Fibroblast of gingiva (primary cell): ENCODE results near the gene MYLK2.

ENCODE experiments used
- DNase-seq: peaks from one replicate; pipeline ENCODE4 v3.0.0-alpha.2; 2011; ENCODE audit warnings: low read depth

MYLK2 gene

DNA sequence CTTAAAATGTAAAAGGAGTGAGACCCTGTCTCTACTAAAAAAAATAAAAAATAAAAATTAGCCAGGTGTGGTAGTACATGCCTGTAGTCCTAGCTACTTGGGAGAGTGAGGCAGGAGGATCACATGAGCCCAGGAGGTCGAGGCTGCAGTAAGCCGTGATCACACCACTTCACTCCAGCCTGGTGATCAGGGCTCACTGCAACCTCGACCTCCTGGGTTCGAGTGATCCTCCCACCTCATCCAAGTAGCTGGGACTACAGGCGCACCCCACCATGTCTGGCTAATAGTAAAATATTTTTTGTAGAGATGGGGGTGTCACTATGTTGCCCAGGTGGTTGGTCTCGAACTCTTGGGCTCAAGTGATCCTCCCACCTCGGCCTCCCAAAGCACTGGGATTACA, 34.3 kb downstream of the MYLK2 start:
- no peak for DNase-seq

DNA sequence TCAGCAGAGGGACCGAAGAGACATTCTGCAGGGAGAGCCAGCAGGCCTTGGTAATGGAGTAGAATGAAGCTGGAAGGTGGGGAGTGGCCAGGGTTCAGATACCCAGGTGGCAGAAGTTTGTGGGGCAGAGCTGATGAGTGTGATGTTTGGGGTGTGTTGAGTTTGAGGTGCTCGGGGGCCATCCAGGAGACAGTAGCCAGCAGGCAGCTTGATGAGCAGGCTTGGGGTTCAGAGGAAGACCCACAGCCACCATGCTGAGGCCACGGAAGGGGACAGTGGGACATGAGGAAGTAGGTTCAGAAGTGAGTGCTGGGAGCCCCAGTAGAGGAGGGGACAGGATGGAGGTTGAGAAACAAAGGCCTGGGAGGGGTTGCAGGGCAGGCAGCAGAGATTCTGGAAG, 37.4 kb downstream of the MYLK2 start:
- no peak for DNase-seq

DNA sequence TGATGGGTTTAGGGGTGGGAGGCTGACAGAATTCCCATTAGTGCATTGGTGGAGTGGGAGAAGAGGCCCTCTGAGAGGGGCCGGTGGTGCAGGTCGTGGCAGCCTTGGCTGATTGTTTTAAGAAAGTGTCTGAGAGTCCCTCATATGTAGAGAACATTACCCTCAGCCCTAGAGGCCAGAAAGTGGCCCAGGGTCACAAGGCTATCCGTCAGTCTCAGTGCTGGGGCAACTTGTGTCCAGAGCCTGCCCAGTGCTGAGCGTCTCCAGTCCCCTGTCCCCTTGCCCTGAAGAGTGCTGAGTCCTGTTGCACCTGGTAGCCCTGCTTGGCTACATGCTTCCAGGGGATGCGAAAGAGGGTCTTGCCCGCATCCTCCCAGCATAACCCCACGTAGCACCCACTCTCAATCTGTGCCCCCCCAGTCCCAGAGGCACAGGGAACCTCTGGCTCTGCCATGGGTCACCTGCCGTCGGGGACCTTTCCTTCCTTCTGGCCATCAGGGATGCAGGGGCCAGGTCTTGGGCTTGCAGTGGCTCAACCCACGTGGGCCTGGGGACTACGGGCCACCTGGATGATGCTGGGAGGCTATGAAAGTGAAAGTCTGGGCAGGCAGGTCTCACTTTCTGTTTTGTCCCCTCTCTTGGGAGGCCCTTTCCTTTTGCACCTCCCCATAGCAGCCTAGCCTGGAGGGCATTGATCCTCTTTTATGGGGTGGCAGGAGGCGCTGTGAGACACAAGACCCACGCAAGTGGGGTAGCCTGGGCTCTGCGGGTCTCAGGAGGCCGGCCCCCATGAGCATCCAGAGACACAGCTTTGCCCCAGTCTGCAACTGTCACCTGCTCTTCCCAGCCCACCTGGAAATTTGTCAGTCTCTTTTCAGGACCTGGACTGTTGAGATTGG, 39.0 kb downstream of the MYLK2 start:
- DNase-seq = no peak

DNA sequence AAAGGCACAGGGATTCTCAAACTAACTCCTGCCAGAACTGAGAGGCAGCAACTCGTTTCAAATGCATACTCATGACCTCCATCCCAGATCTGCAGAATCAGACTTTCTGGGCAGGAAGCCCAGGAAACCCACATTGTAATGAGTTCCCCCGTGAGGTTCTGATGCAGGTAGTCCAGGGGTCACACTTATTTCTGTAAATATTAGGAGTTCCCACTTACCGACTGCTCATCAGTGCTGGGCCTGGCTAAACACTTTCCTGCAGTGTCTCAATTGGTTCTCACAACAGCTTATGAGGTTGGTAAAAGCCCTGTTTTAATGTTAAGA, 39.6 kb downstream of the MYLK2 start:
- no peak for DNase-seq

DNA sequence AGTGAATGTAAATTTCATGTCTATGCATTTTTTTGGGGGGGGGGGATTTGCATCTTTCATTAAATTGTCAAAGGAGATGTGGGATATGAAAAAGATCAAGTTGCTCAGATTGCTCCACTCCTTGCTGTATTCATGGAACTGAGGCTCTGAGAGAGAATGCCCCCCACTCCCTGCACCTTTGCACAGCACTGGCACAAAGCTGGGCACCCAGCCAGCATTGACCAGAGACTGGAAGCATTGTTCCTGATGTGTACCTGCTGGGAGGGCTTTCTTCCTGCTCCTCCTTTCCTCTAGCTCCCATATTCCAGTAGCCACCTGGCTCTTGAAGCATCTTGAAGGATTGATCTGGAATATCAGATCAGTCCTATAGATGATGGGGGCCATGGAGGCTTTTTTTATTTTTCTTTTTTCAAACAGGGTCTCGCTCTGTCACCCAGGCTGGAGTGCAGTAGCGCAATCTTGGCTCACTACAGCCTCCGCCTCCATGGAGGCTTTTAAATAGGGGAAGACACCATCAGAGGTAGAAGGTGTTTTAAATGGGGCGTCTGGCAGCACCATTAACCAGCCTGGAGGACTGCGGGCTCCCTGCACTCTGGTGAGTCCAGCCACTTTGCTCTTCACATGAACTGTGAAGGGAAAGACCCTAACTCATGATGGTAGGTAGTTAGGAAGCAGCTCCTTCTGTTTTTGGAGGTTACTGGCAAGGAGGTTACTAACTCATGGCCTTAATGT, 40.3 kb downstream of the MYLK2 start:
- DNase-seq = no peak

DNA sequence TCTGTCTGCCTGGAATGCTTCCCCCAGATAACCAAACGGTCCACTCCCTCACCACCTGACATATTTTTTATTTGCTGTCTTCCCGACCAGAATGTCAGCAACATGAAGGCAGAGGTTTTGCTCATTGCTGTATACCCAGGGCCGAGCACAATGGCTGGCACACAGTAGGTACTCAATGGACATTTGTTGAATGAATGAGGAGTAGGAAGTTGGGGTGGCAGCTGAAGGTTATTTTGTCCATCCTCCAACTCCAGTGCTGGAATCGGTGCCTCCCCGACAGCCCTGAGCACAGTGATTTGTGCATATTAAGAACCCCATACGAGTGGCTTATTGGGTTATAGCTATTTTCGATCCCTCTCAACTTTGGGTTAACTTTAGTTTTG, 40.8 kb downstream of the MYLK2 start:
- DNase-seq = no peak

DNA sequence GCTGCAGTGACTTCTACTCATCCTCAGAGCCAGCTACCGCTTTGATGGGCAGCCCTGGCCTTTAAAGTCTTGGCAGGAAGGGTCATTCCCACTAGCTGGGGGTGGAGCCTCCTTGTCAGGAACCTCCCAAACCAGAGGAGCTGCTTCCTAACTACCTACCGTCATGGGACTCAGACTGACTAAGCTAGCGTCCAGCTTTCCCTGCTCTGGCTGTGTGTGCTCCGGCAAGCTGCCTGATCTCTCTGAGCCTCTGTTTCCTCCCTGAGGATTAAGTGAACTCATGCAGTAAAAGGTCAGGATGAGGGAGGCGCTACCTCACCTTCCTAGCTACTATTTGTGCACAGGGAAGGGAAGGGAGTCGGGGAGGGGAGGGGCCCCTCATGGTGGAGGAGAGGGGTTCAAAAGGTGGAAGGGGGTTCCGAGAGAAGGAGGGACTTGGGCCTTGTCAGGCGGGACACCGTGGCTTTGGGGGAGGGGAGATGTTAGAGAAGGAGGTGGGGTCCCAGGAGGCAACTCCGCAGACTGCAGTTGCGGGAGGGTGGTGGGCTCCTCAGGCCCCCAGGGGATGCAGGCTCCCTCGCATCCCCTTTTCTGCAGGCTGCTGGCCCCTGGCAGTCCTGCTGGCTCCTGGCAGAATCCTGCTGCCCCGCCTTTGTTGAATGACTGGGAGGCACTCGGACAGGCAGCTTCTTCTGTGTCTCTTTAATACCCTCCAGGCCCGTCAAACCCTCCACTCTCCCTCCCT, 41.4 kb downstream of the MYLK2 start:
- DNase-seq = peak; percentile 11

DNA sequence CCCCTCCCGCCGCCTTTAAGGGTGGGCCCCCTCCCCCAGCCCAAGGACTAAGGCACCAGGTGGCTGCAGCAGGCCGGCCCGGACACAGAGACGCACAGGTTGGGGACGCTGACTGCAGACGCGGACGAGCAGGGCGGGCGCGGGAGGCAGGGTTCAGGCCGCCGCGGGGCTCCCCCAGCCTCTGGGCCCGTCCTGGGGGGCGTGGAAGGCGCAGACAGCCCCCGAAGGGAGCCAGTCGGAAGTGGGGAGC, 41.9 kb downstream of the MYLK2 start:
- DNase-seq = no peak

DNA sequence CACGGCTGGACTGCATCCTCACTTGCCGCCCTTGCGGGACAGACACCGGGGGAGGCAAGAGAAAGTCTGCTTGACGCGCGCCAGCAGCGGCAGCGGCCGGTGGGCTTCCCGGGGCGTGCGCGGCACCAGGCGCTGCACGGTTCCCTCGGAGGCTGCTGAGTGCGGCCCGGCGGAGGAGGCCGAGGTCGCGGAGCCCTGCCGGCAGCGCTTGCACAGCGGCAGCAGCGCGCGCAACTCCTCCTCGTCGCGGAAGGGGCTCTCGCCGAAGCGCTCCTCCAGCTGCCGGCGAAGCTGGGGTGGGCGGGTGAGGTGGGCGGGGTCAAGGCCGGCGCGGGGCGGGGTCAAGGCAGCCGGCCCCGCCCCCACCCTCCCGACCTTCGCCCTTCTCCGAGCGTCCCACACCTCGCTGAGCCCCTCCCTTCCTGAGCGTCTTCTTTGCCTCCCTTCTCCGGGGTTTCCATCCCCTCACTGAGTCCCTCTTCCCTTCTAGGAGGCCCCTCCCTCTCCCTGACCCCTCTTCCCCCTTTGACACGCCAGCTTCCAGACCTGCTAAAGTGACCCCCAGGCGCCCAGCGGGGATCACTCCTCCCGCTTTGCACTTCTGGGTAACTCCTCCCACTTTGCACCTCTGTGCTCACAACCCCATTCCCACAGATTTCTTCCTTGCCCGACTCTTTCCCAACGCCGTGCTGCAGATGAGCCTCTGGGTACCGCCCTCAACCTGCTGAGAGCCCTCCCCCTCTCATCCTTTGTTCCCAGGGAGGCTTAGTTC, 42.4 kb downstream of the MYLK2 start:
- DNase-seq = peak; percentile 44

DNA sequence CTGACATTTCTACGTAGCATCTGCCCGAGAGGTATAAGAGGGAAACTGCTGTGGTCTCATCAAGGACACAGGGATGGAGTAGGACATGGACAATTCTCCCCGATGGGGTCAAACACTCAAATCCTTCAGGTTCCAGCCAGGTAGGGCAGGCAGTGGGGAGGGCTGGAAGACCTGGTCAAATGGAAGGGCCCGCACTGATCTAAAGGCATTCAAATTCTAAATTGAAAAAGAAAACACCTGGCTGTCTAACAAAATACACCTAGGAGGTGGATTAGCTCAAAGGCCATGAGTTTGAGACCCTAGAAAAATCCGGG, 43.0 kb downstream of the MYLK2 start:
- DNase-seq = no peak

DNA sequence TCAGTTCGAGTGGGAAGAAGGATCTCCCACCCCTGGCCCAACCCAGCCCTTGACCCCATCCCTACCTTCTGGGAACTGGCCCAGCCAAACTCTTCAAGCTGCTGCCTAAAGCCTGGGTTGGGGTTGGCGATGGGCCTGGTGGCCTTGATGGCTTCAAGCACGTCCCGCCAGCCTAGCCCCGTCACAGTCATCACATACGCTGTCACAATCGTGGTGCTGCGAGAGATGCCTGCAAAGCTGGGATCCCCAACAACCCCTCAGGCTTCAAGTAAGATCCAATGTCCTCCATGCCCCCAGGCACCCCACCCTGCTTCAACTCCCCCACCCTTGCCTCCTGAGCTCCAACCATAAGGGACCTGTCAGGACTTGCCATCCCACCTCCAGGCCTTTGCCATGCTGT, 43.4 kb downstream of the MYLK2 start:
- no peak for DNase-seq

DNA sequence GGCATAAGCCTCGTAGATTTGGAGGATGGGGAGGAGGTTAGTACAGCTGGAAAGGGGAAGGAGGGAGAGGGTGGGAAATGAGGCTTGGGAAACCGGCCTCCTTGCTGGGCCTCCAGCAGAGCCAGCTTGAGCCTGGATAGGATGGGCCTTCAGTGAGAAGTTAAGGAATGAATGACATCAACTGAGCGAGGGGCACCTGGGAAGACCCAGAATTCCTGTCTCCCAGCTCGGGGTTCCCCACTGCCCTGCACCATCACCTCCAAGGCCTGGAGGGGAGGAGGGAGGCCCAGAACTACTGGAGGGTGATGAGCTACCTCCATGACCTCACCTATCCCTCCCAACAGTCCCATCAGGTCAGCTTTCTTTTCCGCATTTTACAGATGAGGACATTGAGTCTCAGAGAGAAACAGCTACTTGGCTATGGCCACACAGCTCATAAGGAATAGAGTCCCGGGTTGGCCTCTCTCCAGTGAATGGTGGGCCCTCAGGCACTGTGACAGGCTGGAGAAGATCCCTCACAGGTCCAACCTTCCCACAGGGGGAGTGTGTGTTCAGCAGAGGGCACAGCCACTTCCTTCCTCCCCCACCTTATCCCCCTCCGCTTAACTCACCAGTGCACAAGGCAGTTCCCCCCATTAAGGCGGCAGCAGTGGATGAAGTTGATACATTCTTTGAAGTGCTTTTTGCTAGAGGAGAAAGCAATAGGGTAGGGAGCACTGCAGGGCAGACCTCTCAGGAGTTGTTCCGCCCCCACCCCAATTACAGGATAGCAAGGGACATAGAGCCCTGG, 44.3 kb downstream of the MYLK2 start:
- DNase-seq = no peak

DNA sequence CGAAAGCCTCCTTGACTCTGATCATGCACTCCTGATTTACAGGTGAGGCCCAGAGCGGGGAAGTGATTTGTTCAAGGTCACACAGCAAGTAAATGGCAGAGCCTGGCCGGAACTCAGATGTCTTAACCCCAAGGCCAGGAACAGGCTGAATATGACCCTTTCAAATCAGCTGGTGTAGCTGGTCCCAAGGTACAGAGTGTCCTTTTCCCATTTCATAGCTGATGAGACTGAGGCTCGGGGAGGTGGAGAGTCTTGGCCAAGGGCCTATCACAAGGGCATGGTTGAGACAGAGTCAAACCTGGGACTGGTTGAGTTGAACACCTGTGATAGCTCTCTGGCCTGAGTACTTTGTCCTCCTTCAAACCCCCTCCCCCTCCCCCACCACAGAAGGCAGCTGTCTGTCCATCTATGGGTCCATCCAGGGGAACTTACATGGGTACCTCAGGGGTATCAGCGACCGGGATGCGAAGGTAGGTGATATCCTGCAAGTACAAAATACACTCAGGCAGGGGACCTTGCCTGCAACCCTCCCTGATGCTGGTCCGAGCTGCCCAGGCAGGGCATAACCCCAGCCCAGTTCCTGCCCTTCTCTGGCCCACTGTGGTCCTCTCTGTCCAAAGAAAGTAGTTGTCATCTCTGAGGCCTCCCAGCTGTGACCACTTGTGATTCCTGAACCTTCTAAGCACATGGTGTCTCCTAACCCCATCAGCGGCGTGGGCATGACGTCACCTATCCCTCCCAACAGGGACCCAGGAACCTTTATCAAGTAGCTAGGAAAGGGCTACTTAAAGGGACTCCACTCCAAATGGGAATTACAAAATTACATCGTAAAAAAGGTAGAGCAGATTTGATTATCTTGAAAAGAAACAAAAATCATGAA, 45.6 kb downstream of the MYLK2 start:
- no peak for DNase-seq

DNA sequence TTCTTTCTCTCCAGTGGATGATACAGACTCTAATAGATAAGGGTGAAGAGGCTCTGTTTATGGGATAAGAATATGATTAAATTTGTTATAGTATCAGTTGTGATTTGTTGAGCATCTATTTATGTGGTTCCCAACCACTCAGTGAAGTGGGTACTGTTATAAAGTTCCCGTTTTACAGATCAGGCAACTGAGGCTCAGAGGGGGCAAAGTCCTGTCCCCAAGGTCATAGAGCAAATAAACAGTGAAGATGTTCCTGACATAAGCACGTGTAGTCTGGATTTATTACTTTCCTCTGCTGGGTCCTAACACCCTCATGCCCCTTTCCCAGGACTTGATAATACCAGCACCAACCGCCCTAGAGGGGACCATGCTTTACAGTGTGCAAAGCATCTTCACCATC, 47.1 kb downstream of the MYLK2 start:
- DNase-seq = no peak

DNA sequence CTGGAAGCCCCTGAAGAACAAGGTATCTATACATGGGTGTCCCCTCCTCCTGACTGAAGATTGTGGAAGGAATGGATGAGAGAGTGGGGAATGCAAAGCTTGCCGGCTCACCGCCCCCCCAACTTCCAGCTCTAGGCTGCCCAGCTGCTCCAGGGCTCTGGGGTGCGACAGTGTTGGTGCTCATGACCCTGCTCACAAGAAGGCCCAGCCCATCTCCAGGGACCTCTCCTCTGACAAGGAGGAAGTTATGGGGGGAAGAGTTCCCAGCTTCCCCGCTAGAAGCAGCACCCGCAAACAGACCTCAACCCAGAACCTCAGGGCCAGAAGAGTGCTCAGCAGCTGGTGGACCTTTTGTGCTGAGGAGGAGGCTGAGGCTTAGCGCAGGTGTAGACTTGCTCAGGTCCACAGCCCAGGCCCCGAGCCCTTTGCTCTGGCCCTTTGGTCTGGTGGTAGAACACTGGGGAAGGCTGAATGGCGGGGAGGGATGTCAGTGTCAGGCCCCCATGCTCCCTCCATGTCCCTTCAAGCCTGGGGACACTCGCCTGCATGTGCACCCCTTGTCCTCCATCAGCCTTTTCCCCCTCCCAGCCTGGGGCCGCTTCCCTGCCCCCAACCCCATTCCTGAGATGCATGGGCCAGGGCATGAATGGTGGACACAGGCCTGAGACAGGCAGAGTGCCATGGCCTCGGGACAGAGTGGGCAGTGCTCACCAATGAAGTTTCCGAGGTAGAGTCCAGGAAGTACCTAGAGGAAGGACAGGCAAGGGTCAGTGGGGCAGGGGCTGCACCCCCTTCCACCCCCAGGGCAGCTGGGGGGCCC, 49.9 kb downstream of the MYLK2 start:
- DNase-seq = no peak

DNA sequence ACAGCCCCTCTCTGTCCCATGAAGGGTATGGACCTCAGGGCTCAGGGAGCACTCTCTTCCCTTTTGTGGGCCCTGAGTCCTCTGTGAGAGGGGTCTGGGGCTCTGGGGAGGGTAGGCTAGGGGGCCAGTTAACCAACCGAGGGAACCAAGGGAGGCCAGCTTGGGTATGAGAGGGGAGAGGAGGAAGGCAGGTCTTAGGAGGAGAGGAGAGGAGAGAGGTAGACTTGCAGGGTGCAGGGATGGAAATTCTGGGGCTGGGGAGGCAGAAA, 50.5 kb downstream of the MYLK2 start:
- no peak for DNase-seq

DNA sequence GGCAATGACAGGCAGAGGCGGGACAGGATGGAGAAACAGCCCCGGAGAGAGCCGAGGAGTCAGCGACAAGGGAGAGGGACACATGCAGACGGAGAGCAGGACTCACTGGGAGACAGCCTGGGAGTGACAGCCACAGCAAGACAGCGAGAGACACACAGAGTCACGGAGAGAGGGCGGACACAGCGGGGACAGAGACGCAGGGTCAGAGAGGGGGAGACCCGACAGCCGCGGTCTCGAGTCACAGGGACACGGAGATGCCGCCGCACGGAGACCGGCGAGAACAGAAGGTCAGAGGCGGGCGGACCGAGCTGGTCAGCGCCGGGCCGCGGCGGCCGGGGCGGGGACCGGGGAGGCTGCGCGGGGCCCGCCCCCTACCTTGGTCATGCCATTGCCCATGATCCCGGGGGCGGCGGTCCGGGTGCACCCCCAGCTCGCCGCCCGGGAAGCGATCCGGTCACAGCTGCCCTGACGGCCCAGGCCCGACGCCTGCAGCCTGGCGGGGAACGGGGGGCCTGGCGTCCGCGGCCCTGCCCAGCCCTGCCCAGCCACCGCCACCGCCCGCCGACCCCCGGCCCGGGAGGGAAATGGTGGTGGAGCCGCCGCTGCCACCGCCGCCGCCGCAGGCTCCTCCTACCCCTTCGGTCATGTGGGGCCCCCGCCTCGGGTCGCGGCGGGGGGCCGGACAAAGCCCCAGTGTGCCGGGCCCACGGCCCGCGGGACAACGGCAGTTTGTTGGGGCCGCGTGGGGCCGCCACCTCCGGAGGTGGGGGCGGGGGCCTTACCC, 51.0 kb downstream of the MYLK2 start, which contains the start of the genes DUSP15 and TTLL9:
Gene DUSP15 (minus strand): TSS at position 586 of the 784 bp plus-strand sequence. CDS start 190 bp downstream, at position 396.
Gene TTLL9 (plus strand): TSS at position 693 of the 784 bp plus-strand sequence. CDS start 493 bp downstream, outside the sequence.
- no peak for DNase-seq

DNA sequence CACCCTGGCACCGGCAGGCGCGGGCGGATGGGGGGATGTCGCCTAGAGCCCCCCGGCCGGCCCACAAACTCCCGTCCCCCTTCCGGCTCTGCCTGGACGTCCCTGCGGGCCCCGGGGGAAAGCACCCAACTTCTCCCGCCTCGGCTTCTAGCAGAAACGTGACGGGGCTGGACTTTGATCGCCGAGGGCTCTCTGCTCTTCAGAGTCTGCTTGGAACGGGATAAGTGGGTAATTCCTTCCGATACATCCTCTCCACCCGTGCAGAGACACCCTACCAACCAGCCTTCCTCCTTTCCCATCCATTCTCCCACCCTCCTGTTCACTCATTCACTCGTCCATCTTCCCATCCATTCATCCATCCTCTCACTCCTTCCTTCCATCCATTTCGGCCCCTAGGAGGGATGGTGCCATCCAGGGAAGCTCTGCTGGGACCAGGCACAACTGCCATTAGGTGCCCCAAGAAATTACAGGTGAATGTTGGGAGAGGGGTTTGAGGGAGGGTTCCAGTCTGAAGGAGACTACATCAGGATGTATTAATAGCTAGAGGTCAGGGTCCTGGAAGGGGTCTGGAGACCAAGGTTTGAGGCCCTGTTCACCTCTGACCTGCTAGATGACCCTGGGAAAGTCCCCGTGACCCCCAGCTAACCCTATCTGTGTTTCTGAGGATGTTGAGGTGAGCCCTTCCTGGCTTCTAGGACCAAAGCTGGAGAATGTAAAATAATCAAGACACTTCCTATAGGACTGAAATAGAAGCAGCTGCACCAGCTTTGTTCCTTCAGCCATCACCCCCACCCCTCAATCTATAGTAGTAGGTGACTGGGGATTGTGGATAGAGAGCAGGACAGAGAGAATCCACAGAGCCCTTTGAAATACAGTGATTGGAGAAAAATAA, 51.8 kb downstream of the MYLK2 start:
- DNase-seq = no peak
